Colonic mucosa (tissue), 4 donors: ENCODE results near the gene FAM53C. TPM values are rescaled to one million over a fixed set of nuclear protein-coding genes. Genes with fewer than 3 reads are reported as not detected.

ENCODE experiments used
- DNase-seq: peaks from one replicate; pipeline ENCODE4 v3.0.0-alpha.2; 2020
- H3K27ac ChIP-seq: fragments of 200-600 bp; one replicate; pipeline ENCODE4 v1.8.0; 2021
- H3K27me3 ChIP-seq: fragments of 200-600 bp; one replicate; pipeline ENCODE4 v1.8.0; 2021
- H3K36me3 ChIP-seq: fragments of 200-600 bp; one replicate; pipeline ENCODE4 v1.8.0; 2021
- H3K4me1 ChIP-seq: fragments of 200-600 bp; one replicate; pipeline ENCODE4 v1.8.0; 2021; ENCODE audit warnings: mild to moderate bottlenecking
- H3K4me3 ChIP-seq: fragments of 200-600 bp; one replicate; pipeline ENCODE4 v1.8.0; 2021
- H3K9ac ChIP-seq, 2 donors: one replicate each; pipeline ENCODE4 v1.7.0; 2013; ENCODE audit warnings: control low read depth in 2 of 2, low read depth in 2 of 2, low read length in 2 of 2
- H3K9me3 ChIP-seq: fragments of 200-600 bp; one replicate; pipeline ENCODE4 v1.8.0; 2021
- CTCF ChIP-seq: fragments of 200-600 bp; IDR thresholded peaks from one replicate; pipeline ENCODE4 v1.8.0; 2022; ENCODE audit warnings: antibody characterized with exemption, mild to moderate bottlenecking
- intact Hi-C: fragments of 100-400 bp; cut with DNase I; formaldehyde crosslinking; loops from one replicate; pipeline ENCODE4 v1.14.1; 2022
- total RNA-seq, 2 donors: library from RNA; stranded (reverse); fragmentation: NEBNext Ultra II Directional in 1 of 2; extraction: Animal tissue kit (Norgen Biotek cat#: 25700) in 1 of 2; gene quantifications; one replicate each; pipeline ENCODE4 v1.2.1, GENCODE V29; 2021
- donor health status: healthy.
- donor health status: DM: no; HTN: no; CAD: no.
- donor health status: DM: no; HTN: no; CAD: no.

The FAM53C gene
- total RNA-seq, 2 donors from 2014 or later, result 14.8 to 18.6 TPM

GRCh38 chr5:138336952-138337684 lies 948 bp upstream of the FAM53C start:
- H3K4me3 ChIP-seq, result peak overlapping the region; percentile 88
- DNase-seq, result peak; percentile 81
- peaks cover 7% of the 10 kb centered on the region for H3K4me1 ChIP-seq
- H3K9ac ChIP-seq, result peak overlapping the region; percentile 60 to 89
- H3K27me3 ChIP-seq, result no peaks in the 10 kb centered on the region
- no peaks in the 10 kb centered on the region for H3K9me3 ChIP-seq
- intact Hi-C loops, result no loop called here
- no peak for TF ChIP-seq CTCF
- H3K27ac ChIP-seq, result peak overlapping the region; percentile 80
- H3K36me3 ChIP-seq, result no peaks in the 10 kb centered on the region

- no peak for DNase-seq
- peak overlapping the region; percentile 88 for H3K4me3 ChIP-seq
- intact Hi-C loops, result no loop called here
- H3K4me1 ChIP-seq, result peaks cover 7% of the 10 kb centered on the region
- no peaks in the 10 kb centered on the region for H3K27me3 ChIP-seq
- no peaks in the 10 kb centered on the region for H3K36me3 ChIP-seq
- no peak for TF ChIP-seq CTCF
- H3K9ac ChIP-seq, result peak overlapping the region; percentile 60 to 89
- H3K9me3 ChIP-seq, result no peaks in the 10 kb centered on the region
- peak overlapping the region; percentile 80 for H3K27ac ChIP-seq
Observed at GRCh38 chr5:138338411-138339090, 485 bp downstream of the FAM53C start.

- DNase-seq, result no peak
- TF ChIP-seq CTCF, result no peak
Observed at GRCh38 chr5:138339091-138339456, 1.0 kb downstream of the FAM53C start.

GRCh38 chr5:138339464-138339863 lies 1.4 kb downstream of the FAM53C start:
- no peak for DNase-seq

More at GRCh38 chr5:138339091-138339456, 1.0 kb downstream of the FAM53C start:
- intact Hi-C loops, result no loop called here
- Histone ChIP-seq H3K9me3 (no peaks in the 10 kb centered on the region), H3K9ac (peak overlapping the region; percentile 60 to 89), H3K36me3 (no peaks in the 10 kb centered on the region), H3K27ac (peak overlapping the region; percentile 80), H3K4me3 (peak overlapping the region; percentile 88), H3K27me3 (no peaks in the 10 kb centered on the region), H3K4me1 (peaks cover 7% of the 10 kb centered on the region)

GRCh38 chr5:138340008-138340407 lies 1.9 kb downstream of the FAM53C start:
- no peak overlapping the region for H3K27ac ChIP-seq
- H3K36me3 ChIP-seq, result peaks cover 4% of the 10 kb centered on the region
- no peaks in the 10 kb centered on the region for H3K9me3 ChIP-seq
- H3K4me1 ChIP-seq, result peaks cover 7% of the 10 kb centered on the region
- no peak overlapping the region for H3K4me3 ChIP-seq
- TF ChIP-seq CTCF, result no peak
- intact Hi-C loops, result no loop called here
- DNase-seq, result no peak
- peak overlapping the region in 1 of 2 donors; percentile 89 for H3K9ac ChIP-seq
- no peaks in the 10 kb centered on the region for H3K27me3 ChIP-seq

More at GRCh38 chr5:138339464-138339863, 1.4 kb downstream of the FAM53C start:
- no peak for TF ChIP-seq CTCF
- H3K36me3 ChIP-seq, result no peaks in the 10 kb centered on the region
- H3K27ac ChIP-seq, result peak overlapping the region; percentile 11
- intact Hi-C loops, result no loop called here
- H3K9ac ChIP-seq, result peak overlapping the region; percentile 60 to 89
- peak overlapping the region; percentile 88 for H3K4me3 ChIP-seq
- H3K4me1 ChIP-seq, result peaks cover 7% of the 10 kb centered on the region
- H3K27me3 ChIP-seq, result no peaks in the 10 kb centered on the region
- H3K9me3 ChIP-seq, result no peaks in the 10 kb centered on the region
